Trophoblast cell (in vitro differentiated cells and primary cell): ENCODE results near the gene BRD1.

Source experiments
- DNase-seq, 2 donors: peaks; one replicate each; pipeline ENCODE4 v3.0.0-alpha.2; 2016
- H2AFZ ChIP-seq: 2 replicates; pipeline ENCODE4 v1.6.1; 2013; ENCODE audit warnings: low read length, moderate library complexity, mild to moderate bottlenecking; ENCODE audit not compliant: insufficient read depth, poor library complexity
- H2AK5ac ChIP-seq: 2 replicates; pipeline ENCODE4 v1.6.1; 2013; ENCODE audit warnings: mild to moderate bottlenecking, low read length
- H2BK120ac ChIP-seq: 2 replicates; pipeline ENCODE4 v1.6.1; 2013; ENCODE audit warnings: low read length, mild to moderate bottlenecking, moderate library complexity; ENCODE audit not compliant: insufficient read depth, poor library complexity
- H2BK12ac ChIP-seq: 2 replicates; pipeline ENCODE4 v1.6.1; 2013; ENCODE audit warnings: mild to moderate bottlenecking, low read length, moderate library complexity
- H2BK5ac ChIP-seq: 2 replicates; pipeline ENCODE4 v1.6.1; 2013; ENCODE audit warnings: low read length, low read depth, moderate library complexity, mild to moderate bottlenecking; ENCODE audit not compliant: poor library complexity
- H3K14ac ChIP-seq: 2 replicates; pipeline ENCODE4 v1.6.1; 2013; ENCODE audit warnings: mild to moderate bottlenecking, low read length
- H3K18ac ChIP-seq: 2 replicates; pipeline ENCODE4 v1.6.1; 2013; ENCODE audit warnings: mild to moderate bottlenecking, low read length
- H3K23ac ChIP-seq: 2 replicates; pipeline ENCODE4 v1.6.1; 2013; ENCODE audit warnings: low read length
- H3K27ac ChIP-seq: 2 replicates; pipeline ENCODE4 v1.5.1; 2013; ENCODE audit warnings: low read depth, mild to moderate bottlenecking, inconsistent platforms, low read length, moderate library complexity
- H3K27me3 ChIP-seq: 2 replicates; pipeline ENCODE4 v1.6.1; 2013; ENCODE audit warnings: inconsistent platforms, mild to moderate bottlenecking, low read length, moderate library complexity; ENCODE audit not compliant: insufficient read depth
- H3K36me3 ChIP-seq, 2 experiments: 1 replicate in 1 of 2; 2 replicates in 1 of 2; pipeline ENCODE4 v1.6.1; 2013; ENCODE audit warnings: low read length in 2 of 2, mild to moderate bottlenecking in 2 of 2, moderate library complexity in 1 of 2; ENCODE audit not compliant: insufficient read depth in 2 of 2, control insufficient read depth in 1 of 2
- H3K4ac ChIP-seq: 2 replicates; pipeline ENCODE4 v1.6.1; 2013; ENCODE audit warnings: low read depth, mild to moderate bottlenecking, low read length, moderate library complexity
- H3K4me1 ChIP-seq, 2 experiments: 1 replicate in 1 of 2; 2 replicates in 1 of 2; pipeline ENCODE4 v1.6.1; 2013; ENCODE audit warnings: low read length in 2 of 2, mild to moderate bottlenecking in 2 of 2, moderate library complexity in 1 of 2; ENCODE audit not compliant: insufficient read depth in 2 of 2, control insufficient read depth in 1 of 2
- H3K4me2 ChIP-seq: 2 replicates; pipeline ENCODE4 v1.6.1; 2013; ENCODE audit warnings: inconsistent platforms, mild to moderate bottlenecking, low read length, moderate library complexity
- H3K4me3 ChIP-seq: 2 replicates; pipeline ENCODE4 v1.5.1; 2013; ENCODE audit warnings: mild to moderate bottlenecking, low read depth, low read length, inconsistent platforms
- H3K79me1 ChIP-seq: one replicate; pipeline ENCODE4 v1.6.1; 2013; ENCODE audit warnings: low read length
- H3K79me2 ChIP-seq: 2 replicates; pipeline ENCODE4 v1.6.1; 2013; ENCODE audit warnings: low read length, mild to moderate bottlenecking; ENCODE audit not compliant: control insufficient read depth, insufficient read depth, poor library complexity
- H3K9ac ChIP-seq: 2 replicates; pipeline ENCODE4 v1.6.1; 2013; ENCODE audit warnings: mild to moderate bottlenecking, low read length
- H3K9me3 ChIP-seq: 2 replicates; pipeline ENCODE4 v1.6.1; 2013; ENCODE audit warnings: low read depth, mild to moderate bottlenecking, control low read depth, inconsistent platforms, low read length; ENCODE audit not compliant: insufficient read depth
- H4K12ac ChIP-seq: 2 replicates; pipeline ENCODE4 v1.6.1; 2013; ENCODE audit warnings: low read depth, mild to moderate bottlenecking, low read length, moderate library complexity
- H4K8ac ChIP-seq: 2 replicates; pipeline ENCODE4 v1.6.1; 2013; ENCODE audit warnings: low read depth, mild to moderate bottlenecking, low read length, moderate library complexity
- H4K91ac ChIP-seq: one replicate; pipeline ENCODE4 v1.6.1; 2013; ENCODE audit warnings: low read depth, mild to moderate bottlenecking, low read length, moderate library complexity
- WGBS: extraction: QIAGEN DNeasy Blood & Tissue Kit; methylation state at CpG from one replicate; pipeline ENCODE4 v1.1.7; 2013; ENCODE audit warnings: missing lambda C conversion rate; ENCODE audit not compliant: insufficient read length, insufficient coverage; ENCODE audit errors: extremely low coverage; 5-methylcytosine and 5-hydroxymethylcytosine counted together

Gene BRD1

DNA sequence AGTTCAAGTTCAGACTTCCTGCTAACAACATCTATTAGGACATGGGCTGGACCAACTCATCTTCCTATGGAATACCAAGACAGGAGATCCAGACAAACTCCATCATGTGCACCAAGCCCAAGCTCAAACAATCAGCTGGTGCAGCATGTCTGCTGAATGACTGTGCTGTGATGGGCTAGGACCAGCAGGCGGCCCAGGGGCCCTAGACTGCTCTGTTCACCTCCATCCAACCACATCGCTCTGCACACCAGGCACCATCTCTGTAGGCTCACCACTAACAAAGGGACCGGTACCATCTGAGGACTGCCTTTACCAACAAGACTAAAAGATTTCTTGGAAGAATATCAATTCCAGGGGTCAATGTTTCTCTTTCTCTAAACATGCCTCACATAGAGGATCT is 10.3 kb downstream of the BRD1 start:
- no peaks in the 10 kb centered on the region for H3K27me3 ChIP-seq
- no peak overlapping the region for H4K8ac ChIP-seq

DNA sequence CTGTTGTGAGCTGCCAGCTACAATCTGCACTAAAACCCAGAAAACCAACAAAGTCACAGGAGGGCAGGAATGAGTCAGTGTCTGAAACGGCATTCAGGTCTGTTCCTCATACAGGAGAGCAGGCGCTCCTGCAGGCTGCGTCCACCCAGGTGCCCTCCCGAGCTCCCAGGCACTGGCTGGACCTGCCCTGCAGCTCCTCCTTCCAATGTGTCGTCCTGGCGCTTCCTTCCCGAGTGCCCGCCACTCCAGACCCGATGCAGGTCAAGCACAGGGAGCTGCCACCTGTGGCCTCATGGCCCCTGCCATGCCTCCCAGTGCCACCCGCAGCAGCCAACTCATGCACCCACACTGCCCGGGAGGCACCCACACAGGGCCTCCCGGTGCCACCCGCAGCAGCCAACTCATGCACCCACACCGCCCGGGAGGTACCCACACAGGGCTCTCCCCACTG is 12.0 kb downstream of the BRD1 start:
- peaks cover 2% of the 10 kb centered on the region for H3K9me3 ChIP-seq
- no peak overlapping the region for H2BK5ac ChIP-seq
- H3K79me2 ChIP-seq = peaks cover 29% of the 10 kb centered on the region
- H3K4me1 ChIP-seq = peaks cover 3 to 7% of the 10 kb centered on the region in 2 experiments
- H2AFZ ChIP-seq = no peak overlapping the region
- H3K36me3 ChIP-seq = peaks cover 56 to 59% of the 10 kb centered on the region in 2 experiments
- H3K18ac ChIP-seq = no peak overlapping the region
- H3K9ac ChIP-seq = no peak overlapping the region
- H2BK12ac ChIP-seq = no peak overlapping the region
- DNase-seq = no peak
- H2BK120ac ChIP-seq = no peak overlapping the region
- peak overlapping the region; percentile 37 for H3K4ac ChIP-seq
- H4K12ac ChIP-seq = no peak overlapping the region
- H4K91ac ChIP-seq = no peak overlapping the region
- H3K23ac ChIP-seq = no peak overlapping the region
- H3K27me3 ChIP-seq = no peaks in the 10 kb centered on the region
- no peak overlapping the region for H4K8ac ChIP-seq
- no peak overlapping the region for H3K4me2 ChIP-seq
- no peaks in the 10 kb centered on the region for H3K79me1 ChIP-seq
- H3K14ac ChIP-seq = no peak overlapping the region
- H3K27ac ChIP-seq = no peak overlapping the region
- no peak overlapping the region for H3K4me3 ChIP-seq
- H2AK5ac ChIP-seq = no peak overlapping the region
- WGBS = no CpG with 5 or more reads among the region's 15 CpGs

More for the DNA sequence above, 10.3 kb downstream of the BRD1 start:
- DNase-seq = no peak
- no peak overlapping the region for H3K27ac ChIP-seq
- no CpG with 5 or more reads among the region's 3 CpGs for WGBS
- H3K4me1 ChIP-seq = peaks cover 3 to 7% of the 10 kb centered on the region in 2 experiments
- H3K36me3 ChIP-seq = peaks cover 67 to 68% of the 10 kb centered on the region in 2 experiments
- no peak overlapping the region for H2BK120ac ChIP-seq
- no peak overlapping the region for H4K12ac ChIP-seq
- H2BK5ac ChIP-seq = no peak overlapping the region
- H3K9ac ChIP-seq = no peak overlapping the region
- H3K14ac ChIP-seq = no peak overlapping the region
- H4K91ac ChIP-seq = no peak overlapping the region
- peaks cover 2% of the 10 kb centered on the region for H3K9me3 ChIP-seq
- no peak overlapping the region for H2AFZ ChIP-seq
- peak overlapping the region; percentile 37 for H3K4ac ChIP-seq
- peaks cover 32% of the 10 kb centered on the region for H3K79me2 ChIP-seq
- no peak overlapping the region for H3K18ac ChIP-seq
- no peaks in the 10 kb centered on the region for H3K79me1 ChIP-seq
- H2AK5ac ChIP-seq = no peak overlapping the region
- H2BK12ac ChIP-seq = no peak overlapping the region
- no peak overlapping the region for H3K23ac ChIP-seq
- H3K4me3 ChIP-seq = no peak overlapping the region
- H3K4me2 ChIP-seq = no peak overlapping the region

DNA sequence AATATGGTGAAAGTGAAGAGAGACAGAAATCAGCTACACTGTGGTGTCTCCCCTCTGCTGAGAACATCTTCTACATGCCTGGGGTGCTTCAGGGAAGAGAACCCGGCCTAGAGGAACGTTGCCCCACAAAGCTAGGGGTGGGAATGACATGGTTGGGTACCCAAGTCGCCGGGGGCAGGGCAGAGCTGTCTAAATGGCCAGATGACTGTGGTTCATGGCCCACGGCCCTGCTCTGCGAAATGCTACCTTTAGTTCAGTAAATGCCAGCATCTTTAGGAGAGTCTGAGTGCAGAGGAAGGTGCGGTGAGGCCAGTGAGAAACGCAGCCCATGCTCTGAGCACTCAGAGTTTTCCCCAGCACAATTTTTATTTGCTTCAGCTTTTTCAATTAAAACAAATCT is 12.8 kb downstream of the BRD1 start:
- no CpG with 5 or more reads among the region's 8 CpGs for WGBS
- no peaks in the 10 kb centered on the region for H3K79me1 ChIP-seq
- no peak overlapping the region for H3K4me3 ChIP-seq

DNA sequence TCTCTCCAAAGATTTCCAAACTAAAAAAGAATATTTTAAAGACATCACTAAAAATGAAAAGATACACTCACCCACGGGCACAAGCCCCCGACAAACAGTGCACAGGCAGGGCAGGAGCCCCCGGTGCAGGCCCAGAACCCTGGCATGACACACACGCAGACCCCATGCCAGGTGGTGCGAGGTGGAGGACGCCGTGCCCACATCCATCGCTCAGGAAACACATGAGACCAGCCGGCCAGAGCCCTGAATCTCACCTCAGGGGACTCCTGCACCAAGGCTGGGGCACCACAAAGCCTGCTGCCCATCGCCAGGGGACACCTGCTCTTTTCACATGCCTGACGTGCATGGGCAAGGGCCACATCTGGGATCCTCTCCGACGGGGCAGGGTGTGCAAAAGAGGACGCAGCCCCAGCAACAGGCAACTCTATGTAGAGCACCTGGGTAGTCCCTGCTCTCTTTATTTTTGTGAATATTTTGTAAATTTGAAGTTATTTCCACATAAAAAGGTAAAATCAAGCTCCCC is 13.4 kb downstream of the BRD1 start:
- Histone ChIP-seq H3K27me3 (no peaks in the 10 kb centered on the region), H3K4ac (peak overlapping the region; percentile 35), H4K8ac (no peak overlapping the region), H3K36me3 (peaks cover 48 to 52% of the 10 kb centered on the region in 2 experiments), H3K9ac (no peak overlapping the region), H3K18ac (peak overlapping the region; percentile 30), H3K23ac (no peak overlapping the region), H3K79me2 (peaks cover 29% of the 10 kb centered on the region), H3K4me1 (peaks cover 3 to 7% of the 10 kb centered on the region in 2 experiments), H3K4me2 (no peak overlapping the region), H2AK5ac (no peak overlapping the region), H4K12ac (no peak overlapping the region), H2AFZ (no peak overlapping the region), H3K79me1 (no peaks in the 10 kb centered on the region), H3K14ac (no peak overlapping the region), H4K91ac (no peak overlapping the region), H2BK12ac (no peak overlapping the region), H3K9me3 (peaks cover 2% of the 10 kb centered on the region), H2BK5ac (no peak overlapping the region), H3K4me3 (no peak overlapping the region), H3K27ac (no peak overlapping the region), H2BK120ac (no peak overlapping the region)
- no CpG with 5 or more reads among the region's 14 CpGs for WGBS
- DNase-seq = no peak

More for the DNA sequence above, 12.8 kb downstream of the BRD1 start:
- no peak overlapping the region for H2AK5ac ChIP-seq
- no peak for DNase-seq
- no peak overlapping the region for H3K14ac ChIP-seq
- H4K91ac ChIP-seq = no peak overlapping the region
- no peak overlapping the region for H2BK120ac ChIP-seq
- H3K36me3 ChIP-seq = peaks cover 50 to 53% of the 10 kb centered on the region in 2 experiments
- no peak overlapping the region for H2BK12ac ChIP-seq
- H3K4me2 ChIP-seq = no peak overlapping the region
- H4K8ac ChIP-seq = no peak overlapping the region
- peak overlapping the region; percentile 65 for H3K4ac ChIP-seq
- peaks cover 3 to 7% of the 10 kb centered on the region in 2 experiments for H3K4me1 ChIP-seq
- H2AFZ ChIP-seq = no peak overlapping the region
- no peak overlapping the region for H2BK5ac ChIP-seq
- peaks cover 2% of the 10 kb centered on the region for H3K9me3 ChIP-seq
- no peak overlapping the region for H4K12ac ChIP-seq
- no peak overlapping the region for H3K9ac ChIP-seq
- peaks cover 28% of the 10 kb centered on the region for H3K79me2 ChIP-seq
- H3K27ac ChIP-seq = no peak overlapping the region
- no peaks in the 10 kb centered on the region for H3K27me3 ChIP-seq
- no peak overlapping the region for H3K23ac ChIP-seq
- H3K18ac ChIP-seq = no peak overlapping the region
